Stomach smooth muscle (tissue), 2 donors: ENCODE measurements around the gene ADPRHL1.

ENCODE experiments used
- H3K27ac ChIP-seq: one replicate; pipeline ENCODE4 v1.7.0; 2013; ENCODE audit warnings: mild to moderate bottlenecking, low read length, inconsistent platforms
- H3K27me3 ChIP-seq, 2 donors: one replicate each; pipeline ENCODE4 v1.7.0; 2013; ENCODE audit warnings: low read length in 2 of 2; ENCODE audit not compliant: insufficient read depth in 2 of 2, control insufficient read depth in 1 of 2
- H3K36me3 ChIP-seq, 2 donors: one replicate each; pipeline ENCODE4 v1.7.0; 2013; ENCODE audit warnings: low read length in 2 of 2; ENCODE audit not compliant: control insufficient read depth in 2 of 2, insufficient read depth in 2 of 2
- H3K4me1 ChIP-seq: one replicate; pipeline ENCODE4 v1.7.0; 2013; ENCODE audit warnings: low read length; ENCODE audit not compliant: control insufficient read depth, insufficient read depth
- H3K4me3 ChIP-seq, 2 donors: one replicate each; pipeline ENCODE4 v1.7.0; 2013; ENCODE audit warnings: low read length in 2 of 2
- H3K9ac ChIP-seq, 2 donors: one replicate each; pipeline ENCODE4 v1.7.0; 2013; ENCODE audit warnings: low read length in 2 of 2, mild to moderate bottlenecking in 1 of 2
- H3K9me3 ChIP-seq, 2 donors: one replicate each; pipeline ENCODE4 v1.7.0; 2013; ENCODE audit warnings: low read length in 2 of 2; ENCODE audit not compliant: control insufficient read depth in 2 of 2
- donor health status: healthy.
- donor health status: Pancreatic carcinoma.

The ADPRHL1 gene

GRCh38 chr13:113423520-113424163 lies 29.6 kb downstream of the ADPRHL1 start:
- H3K27me3 ChIP-seq: no peaks in the 10 kb centered on the region
- peak overlapping the region; percentile 87 for H3K27ac ChIP-seq
- H3K9ac ChIP-seq: no peak overlapping the region
- H3K9me3 ChIP-seq: no peaks in the 10 kb centered on the region
- H3K36me3 ChIP-seq: peaks cover 0 to 2% of the 10 kb centered on the region in 2 donors
- no peak overlapping the region for H3K4me3 ChIP-seq
- H3K4me1 ChIP-seq: peaks cover 24% of the 10 kb centered on the region

GRCh38 chr13:113422807-113423519 lies 30.3 kb downstream of the ADPRHL1 start:
- peak overlapping the region; percentile 6 to 54 for H3K4me3 ChIP-seq
- no peaks in the 10 kb centered on the region for H3K27me3 ChIP-seq
- H3K4me1 ChIP-seq: peaks cover 24% of the 10 kb centered on the region
- H3K36me3 ChIP-seq: peaks cover 0 to 2% of the 10 kb centered on the region in 2 donors
- H3K9ac ChIP-seq: peak overlapping the region; percentile 25 to 72
- H3K27ac ChIP-seq: peak overlapping the region; percentile 87
- no peaks in the 10 kb centered on the region for H3K9me3 ChIP-seq

GRCh38 chr13:113421673-113422270 lies 31.5 kb downstream of the ADPRHL1 start:
- Histone ChIP-seq H3K36me3 (peaks cover 0 to 2% of the 10 kb centered on the region in 2 donors), H3K4me3 (peak overlapping the region; percentile 6 to 54), H3K9ac (peak overlapping the region; percentile 25 to 72)

GRCh38 chr13:113420833-113421600 lies 32.3 kb downstream of the ADPRHL1 start:
- H3K4me3 ChIP-seq: peak overlapping the region in 1 of 2 donors; percentile 54
- H3K36me3 ChIP-seq: peaks cover 0 to 2% of the 10 kb centered on the region in 2 donors
- no peaks in the 10 kb centered on the region for H3K9me3 ChIP-seq
- H3K27me3 ChIP-seq: no peaks in the 10 kb centered on the region
- peak overlapping the region; percentile 87 for H3K27ac ChIP-seq
- H3K4me1 ChIP-seq: peaks cover 24% of the 10 kb centered on the region
- H3K9ac ChIP-seq: peak overlapping the region in 1 of 2 donors; percentile 25

More at GRCh38 chr13:113421673-113422270, 31.5 kb downstream of the ADPRHL1 start:
- Histone ChIP-seq H3K27ac (peak overlapping the region; percentile 87), H3K27me3 (no peaks in the 10 kb centered on the region), H3K4me1 (peaks cover 24% of the 10 kb centered on the region), H3K9me3 (no peaks in the 10 kb centered on the region)

GRCh38 chr13:113420232-113420631 lies 33.1 kb downstream of the ADPRHL1 start:
- no peak overlapping the region for H3K4me3 ChIP-seq
- H3K36me3 ChIP-seq: peaks cover 0 to 2% of the 10 kb centered on the region in 2 donors
- no peaks in the 10 kb centered on the region for H3K9me3 ChIP-seq
- H3K4me1 ChIP-seq: peaks cover 24% of the 10 kb centered on the region
- no peak overlapping the region for H3K27ac ChIP-seq
- H3K9ac ChIP-seq: no peak overlapping the region
- no peaks in the 10 kb centered on the region for H3K27me3 ChIP-seq

GRCh38 chr13:113419531-113420193 lies 33.6 kb downstream of the ADPRHL1 start:
- Histone ChIP-seq H3K9me3 (no peaks in the 10 kb centered on the region), H3K4me1 (peaks cover 29% of the 10 kb centered on the region), H3K4me3 (no peak overlapping the region), H3K27me3 (no peaks in the 10 kb centered on the region), H3K27ac (no peak overlapping the region), H3K9ac (no peak overlapping the region), H3K36me3 (peaks cover 0 to 2% of the 10 kb centered on the region in 2 donors)

- no peaks in the 10 kb centered on the region for H3K9me3 ChIP-seq
- peaks cover 36% of the 10 kb centered on the region for H3K4me1 ChIP-seq
- H3K9ac ChIP-seq: no peak overlapping the region
- no peaks in the 10 kb centered on the region for H3K27me3 ChIP-seq
- H3K4me3 ChIP-seq: no peak overlapping the region
- H3K27ac ChIP-seq: no peak overlapping the region
- H3K36me3 ChIP-seq: no peaks in the 10 kb centered on the region
Measured at GRCh38 chr13:113418722-113419049, 34.6 kb downstream of the ADPRHL1 start.

GRCh38 chr13:113417836-113418721 lies 35.2 kb downstream of the ADPRHL1 start:
- Histone ChIP-seq H3K36me3 (no peaks in the 10 kb centered on the region), H3K9me3 (no peaks in the 10 kb centered on the region), H3K27ac (no peak overlapping the region), H3K4me1 (peaks cover 38% of the 10 kb centered on the region), H3K4me3 (no peak overlapping the region), H3K27me3 (no peaks in the 10 kb centered on the region), H3K9ac (no peak overlapping the region)

- Histone ChIP-seq H3K27me3 (no peaks in the 10 kb centered on the region), H3K9me3 (no peaks in the 10 kb centered on the region), H3K27ac (no peak overlapping the region), H3K9ac (peak overlapping the region in 1 of 2 donors; percentile 9), H3K4me3 (no peak overlapping the region), H3K36me3 (no peaks in the 10 kb centered on the region), H3K4me1 (peaks cover 30% of the 10 kb centered on the region)
Measured at GRCh38 chr13:113417008-113417751, 36.1 kb downstream of the ADPRHL1 start.
